DOHH2 (cell line): ENCODE measurements around the gene C4orf33.

Experiments used
- EZH2phosphoT487 ChIP-seq: fragments of 200-600 bp; sonication (generic); IDR thresholded peaks from 2 replicates; pipeline ENCODE4 v1.6.1; 2017; ENCODE audit warnings: borderline replicate concordance, mild to moderate bottlenecking, antibody characterized with exemption, low read length, moderate library complexity, mixed read lengths
- TF ChIP-seq, protein P1 (sequence below): fragments of 200-600 bp; sonication (generic); IDR thresholded peaks from one replicate; pipeline ENCODE4 v1.5.1; 2014; ENCODE audit warnings: antibody characterized with exemption, mild to moderate bottlenecking, low read depth, low read length; ENCODE audit not compliant: poor library complexity, severe bottlenecking

DNA sequence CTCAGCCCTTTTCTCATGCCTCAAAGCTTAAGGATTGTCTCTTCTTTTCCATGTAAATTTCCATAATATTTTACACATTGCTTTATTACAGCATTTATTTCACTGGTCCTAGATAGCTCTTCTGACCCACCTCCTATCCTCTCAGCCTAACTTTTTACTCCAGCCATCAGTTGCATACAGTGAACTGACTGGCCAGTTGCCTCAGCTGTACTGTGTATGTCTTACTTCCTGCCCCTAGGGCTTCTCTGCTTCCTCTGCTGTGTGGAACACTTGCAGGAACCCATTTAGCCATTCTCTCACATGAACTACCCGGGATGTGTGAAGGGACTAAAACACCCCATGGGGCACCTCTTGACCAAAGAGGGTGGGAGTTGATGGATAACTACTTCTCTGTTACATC, 18.0 kb downstream of the C4orf33 start:
- TF ChIP-seq, protein P1, sequence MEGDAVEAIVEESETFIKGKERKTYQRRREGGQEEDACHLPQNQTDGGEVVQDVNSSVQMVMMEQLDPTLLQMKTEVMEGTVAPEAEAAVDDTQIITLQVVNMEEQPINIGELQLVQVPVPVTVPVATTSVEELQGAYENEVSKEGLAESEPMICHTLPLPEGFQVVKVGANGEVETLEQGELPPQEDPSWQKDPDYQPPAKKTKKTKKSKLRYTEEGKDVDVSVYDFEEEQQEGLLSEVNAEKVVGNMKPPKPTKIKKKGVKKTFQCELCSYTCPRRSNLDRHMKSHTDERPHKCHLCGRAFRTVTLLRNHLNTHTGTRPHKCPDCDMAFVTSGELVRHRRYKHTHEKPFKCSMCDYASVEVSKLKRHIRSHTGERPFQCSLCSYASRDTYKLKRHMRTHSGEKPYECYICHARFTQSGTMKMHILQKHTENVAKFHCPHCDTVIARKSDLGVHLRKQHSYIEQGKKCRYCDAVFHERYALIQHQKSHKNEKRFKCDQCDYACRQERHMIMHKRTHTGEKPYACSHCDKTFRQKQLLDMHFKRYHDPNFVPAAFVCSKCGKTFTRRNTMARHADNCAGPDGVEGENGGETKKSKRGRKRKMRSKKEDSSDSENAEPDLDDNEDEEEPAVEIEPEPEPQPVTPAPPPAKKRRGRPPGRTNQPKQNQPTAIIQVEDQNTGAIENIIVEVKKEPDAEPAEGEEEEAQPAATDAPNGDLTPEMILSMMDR: no peak
- no peak for TF ChIP-seq EZH2phosphoT487
